Measurements from ENCODE around the gene CLDN14.

The CLDN14 gene

GRCh38 chr21:36472377-36472776 lies 7.5 kb downstream of the CLDN14 start:
- H2BK120ac ChIP-seq (ENCODE audit: insufficient read depth, low read length, poor library complexity) = no peak overlapping the region
- H2BK12ac ChIP-seq (ENCODE audit: low read length) = no peak overlapping the region
- no peaks in the 10 kb centered on the region for H3K27me3 ChIP-seq (ENCODE audit: insufficient read depth, low read length)
- H2AFZ ChIP-seq (ENCODE audit: insufficient read depth, low read length, poor library complexity) = no peak overlapping the region
- H4K91ac ChIP-seq (ENCODE audit: low read depth, low read length) = no peak overlapping the region
- peaks cover 3% of the 10 kb centered on the region for H3K9me3 ChIP-seq (ENCODE audit: insufficient read depth, low read depth, low read length)
- no peaks in the 10 kb centered on the region for H3K79me2 ChIP-seq (ENCODE audit: control insufficient read depth, insufficient read depth, low read length, poor library complexity)
- H3K23ac ChIP-seq (ENCODE audit: low read length) = no peak overlapping the region
- H3K14ac ChIP-seq (ENCODE audit: low read length) = no peak overlapping the region
- no peaks in the 10 kb centered on the region for H3K36me3 ChIP-seq (ENCODE audit: control insufficient read depth in 1 of 2, insufficient read depth in 2 of 2, low read length in 2 of 2)
- H3K4me3 ChIP-seq (ENCODE audit: low read depth, low read length) = no peak overlapping the region
- H3K79me1 ChIP-seq (ENCODE audit: low read length) = peaks cover 1% of the 10 kb centered on the region
- H4K8ac ChIP-seq (ENCODE audit: low read depth, low read length) = no peak overlapping the region
- no peak overlapping the region for H3K9ac ChIP-seq (ENCODE audit: low read length)
- no peak overlapping the region for H2AK5ac ChIP-seq (ENCODE audit: low read length)
- H3K18ac ChIP-seq (ENCODE audit: low read length) = no peak overlapping the region
- WGBS (ENCODE audit: extremely low coverage, insufficient coverage, insufficient read length) = no CpG with 5 or more reads among the region's 2 CpGs
- H3K4me2 ChIP-seq (ENCODE audit: low read length) = no peak overlapping the region
- DNase-seq = no peak
- no peak overlapping the region for H3K4ac ChIP-seq (ENCODE audit: low read depth, low read length)
- no peak overlapping the region for H4K12ac ChIP-seq (ENCODE audit: low read depth, low read length)
- H3K27ac ChIP-seq (ENCODE audit: low read depth, low read length) = no peak overlapping the region
- peaks cover 0 to 1% of the 10 kb centered on the region in 2 experiments for H3K4me1 ChIP-seq (ENCODE audit: control insufficient read depth in 1 of 2, insufficient read depth in 2 of 2, low read length in 2 of 2)
- H2BK5ac ChIP-seq (ENCODE audit: low read depth, low read length, poor library complexity) = no peak overlapping the region

GRCh38 chr21:36471254-36471723 lies 8.6 kb downstream of the CLDN14 start:
- H2BK12ac ChIP-seq (ENCODE audit: low read length) = no peak overlapping the region
- H2BK120ac ChIP-seq (ENCODE audit: insufficient read depth, low read length, poor library complexity) = no peak overlapping the region
- H3K4me3 ChIP-seq (ENCODE audit: low read depth, low read length) = no peak overlapping the region
- no CpG with 5 or more reads among the region's 1 CpG for WGBS (ENCODE audit: extremely low coverage, insufficient coverage, insufficient read length)
- H4K8ac ChIP-seq (ENCODE audit: low read depth, low read length) = no peak overlapping the region
- H3K9me3 ChIP-seq (ENCODE audit: insufficient read depth, low read depth, low read length) = peaks cover 3% of the 10 kb centered on the region
- no peak overlapping the region for H3K4ac ChIP-seq (ENCODE audit: low read depth, low read length)
- no peaks in the 10 kb centered on the region for H3K27me3 ChIP-seq (ENCODE audit: insufficient read depth, low read length)
- no peak overlapping the region for H3K4me2 ChIP-seq (ENCODE audit: low read length)
- H2AK5ac ChIP-seq (ENCODE audit: low read length) = no peak overlapping the region
- no peak overlapping the region for H2AFZ ChIP-seq (ENCODE audit: insufficient read depth, low read length, poor library complexity)
- DNase-seq = peak in 1 of 2 donors; percentile 42
- no peaks in the 10 kb centered on the region for H3K79me2 ChIP-seq (ENCODE audit: control insufficient read depth, insufficient read depth, low read length, poor library complexity)
- no peak overlapping the region for H3K9ac ChIP-seq (ENCODE audit: low read length)
- no peaks in the 10 kb centered on the region for H3K4me1 ChIP-seq (ENCODE audit: control insufficient read depth in 1 of 2, insufficient read depth in 2 of 2, low read length in 2 of 2)
- H3K79me1 ChIP-seq (ENCODE audit: low read length) = no peaks in the 10 kb centered on the region
- H2BK5ac ChIP-seq (ENCODE audit: low read depth, low read length, poor library complexity) = no peak overlapping the region
- no peak overlapping the region for H4K91ac ChIP-seq (ENCODE audit: low read depth, low read length)
- H3K23ac ChIP-seq (ENCODE audit: low read length) = no peak overlapping the region
- H3K27ac ChIP-seq (ENCODE audit: low read depth, low read length) = no peak overlapping the region
- no peaks in the 10 kb centered on the region for H3K36me3 ChIP-seq (ENCODE audit: control insufficient read depth in 1 of 2, insufficient read depth in 2 of 2, low read length in 2 of 2)
- H4K12ac ChIP-seq (ENCODE audit: low read depth, low read length) = no peak overlapping the region
- H3K14ac ChIP-seq (ENCODE audit: low read length) = no peak overlapping the region
- no peak overlapping the region for H3K18ac ChIP-seq (ENCODE audit: low read length)

- H4K91ac ChIP-seq (ENCODE audit: low read depth, low read length) = no peak overlapping the region
- no peak overlapping the region for H3K27ac ChIP-seq (ENCODE audit: low read depth, low read length)
- no peaks in the 10 kb centered on the region for H3K36me3 ChIP-seq (ENCODE audit: control insufficient read depth in 1 of 2, insufficient read depth in 2 of 2, low read length in 2 of 2)
- no peaks in the 10 kb centered on the region for H3K27me3 ChIP-seq (ENCODE audit: insufficient read depth, low read length)
- H3K4me1 ChIP-seq (ENCODE audit: control insufficient read depth in 1 of 2, insufficient read depth in 2 of 2, low read length in 2 of 2) = no peaks in the 10 kb centered on the region
- H2AK5ac ChIP-seq (ENCODE audit: low read length) = no peak overlapping the region
- H3K79me2 ChIP-seq (ENCODE audit: control insufficient read depth, insufficient read depth, low read length, poor library complexity) = no peaks in the 10 kb centered on the region
- H2AFZ ChIP-seq (ENCODE audit: insufficient read depth, low read length, poor library complexity) = no peak overlapping the region
- DNase-seq = peak; percentile 66 to 77
- H2BK120ac ChIP-seq (ENCODE audit: insufficient read depth, low read length, poor library complexity) = no peak overlapping the region
- no peak overlapping the region for H3K14ac ChIP-seq (ENCODE audit: low read length)
- H3K23ac ChIP-seq (ENCODE audit: low read length) = no peak overlapping the region
- H3K9ac ChIP-seq (ENCODE audit: low read length) = no peak overlapping the region
- no peak overlapping the region for H3K18ac ChIP-seq (ENCODE audit: low read length)
- H3K4me2 ChIP-seq (ENCODE audit: low read length) = no peak overlapping the region
- peaks cover 3% of the 10 kb centered on the region for H3K9me3 ChIP-seq (ENCODE audit: insufficient read depth, low read depth, low read length)
- no peak overlapping the region for H2BK5ac ChIP-seq (ENCODE audit: low read depth, low read length, poor library complexity)
- no peak overlapping the region for H4K8ac ChIP-seq (ENCODE audit: low read depth, low read length)
- no peak overlapping the region for H3K4me3 ChIP-seq (ENCODE audit: low read depth, low read length)
- no peak overlapping the region for H2BK12ac ChIP-seq (ENCODE audit: low read length)
- H3K4ac ChIP-seq (ENCODE audit: low read depth, low read length) = no peak overlapping the region
- no CpG with 5 or more reads among the region's 10 CpGs for WGBS (ENCODE audit: extremely low coverage, insufficient coverage, insufficient read length)
- no peak overlapping the region for H4K12ac ChIP-seq (ENCODE audit: low read depth, low read length)
- H3K79me1 ChIP-seq (ENCODE audit: low read length) = no peaks in the 10 kb centered on the region
Measured at GRCh38 chr21:36470294-36470693, 9.6 kb downstream of the CLDN14 start.

- Histone ChIP-seq H3K79me1 (ENCODE audit: low read length) (no peaks in the 10 kb centered on the region), H3K79me2 (ENCODE audit: control insufficient read depth, insufficient read depth, low read length, poor library complexity) (no peaks in the 10 kb centered on the region), H4K12ac (ENCODE audit: low read depth, low read length) (no peak overlapping the region), H4K8ac (ENCODE audit: low read depth, low read length) (no peak overlapping the region), H3K27ac (ENCODE audit: low read depth, low read length) (no peak overlapping the region), H2AFZ (ENCODE audit: insufficient read depth, low read length, poor library complexity) (no peak overlapping the region), H3K4me3 (ENCODE audit: low read depth, low read length) (no peak overlapping the region), H3K14ac (ENCODE audit: low read length) (no peak overlapping the region), H3K23ac (ENCODE audit: low read length) (no peak overlapping the region), H3K18ac (ENCODE audit: low read length) (no peak overlapping the region), H4K91ac (ENCODE audit: low read depth, low read length) (no peak overlapping the region), H2BK120ac (ENCODE audit: insufficient read depth, low read length, poor library complexity) (no peak overlapping the region), H3K9ac (ENCODE audit: low read length) (no peak overlapping the region), H2AK5ac (ENCODE audit: low read length) (no peak overlapping the region), H3K4ac (ENCODE audit: low read depth, low read length) (no peak overlapping the region), H3K36me3 (ENCODE audit: control insufficient read depth in 1 of 2, insufficient read depth in 2 of 2, low read length in 2 of 2) (no peaks in the 10 kb centered on the region), H3K4me1 (ENCODE audit: control insufficient read depth in 1 of 2, insufficient read depth in 2 of 2, low read length in 2 of 2) (no peaks in the 10 kb centered on the region), H2BK5ac (ENCODE audit: low read depth, low read length, poor library complexity) (no peak overlapping the region), H3K4me2 (ENCODE audit: low read length) (no peak overlapping the region), H3K27me3 (ENCODE audit: insufficient read depth, low read length) (no peaks in the 10 kb centered on the region), H3K9me3 (ENCODE audit: insufficient read depth, low read depth, low read length) (no peaks in the 10 kb centered on the region), H2BK12ac (ENCODE audit: low read length) (no peak overlapping the region)
- no peak for DNase-seq
- WGBS (ENCODE audit: extremely low coverage, insufficient coverage, insufficient read length) = no CpG with 5 or more reads among the region's 8 CpGs
Measured at GRCh38 chr21:36466061-36466511, 13.8 kb downstream of the CLDN14 start.
